SU-DHL-6 (cell line): Measurements from ENCODE around the gene AFAP1L1.

Source experiments
- H2AFZ ChIP-seq: fragments of 200-600 bp; sonication (generic); 2 replicates; pipeline ENCODE4 v1.6.1; 2014; ENCODE audit warnings: low read depth, mild to moderate bottlenecking, moderate library complexity, mixed read lengths, antibody characterized with exemption, low read length; ENCODE audit not compliant: severe bottlenecking
- H3F3A ChIP-seq: fragments of 200-600 bp; shearing (Covaris generic); 2 replicates; pipeline ENCODE4 v1.6.0; 2016; ENCODE audit warnings: antibody characterized with exemption, mild to moderate bottlenecking; ENCODE audit not compliant: insufficient read depth
- H3K27ac ChIP-seq: fragments of 200-600 bp; sonication (generic); 2 replicates; pipeline ENCODE4 v1.5.1; 2016; ENCODE audit warnings: low read depth, mild to moderate bottlenecking, low read length, moderate library complexity, mixed read lengths
- H3K27me3 ChIP-seq: fragments of 200-600 bp; sonication (generic), shearing (Covaris generic); 2 replicates; pipeline ENCODE4 v1.6.0; 2014; ENCODE audit warnings: mild to moderate bottlenecking, low read length
- H3K36me3 ChIP-seq: fragments of 200-600 bp; sonication (generic); 2 replicates; pipeline ENCODE4 v1.6.1; 2014; ENCODE audit warnings: mild to moderate bottlenecking, low read length, mixed read lengths
- H3K4me2 ChIP-seq: fragments of 300-600, 200-600 bp; shearing (Covaris generic), sonication (generic); 2 replicates; pipeline ENCODE4 v1.6.0; 2014; ENCODE audit warnings: low read length, low read depth, mild to moderate bottlenecking; ENCODE audit not compliant: poor library complexity, severe bottlenecking
- H3K4me3 ChIP-seq: fragments of 200-600 bp; sonication (generic); 2 replicates; pipeline ENCODE4 v1.5.1; 2014; ENCODE audit warnings: antibody characterized with exemption, low read length, mild to moderate bottlenecking, mixed read lengths; ENCODE audit not compliant: insufficient read depth, poor library complexity, severe bottlenecking
- H3K79me2 ChIP-seq: fragments of 200-600 bp; sonication (generic); 2 replicates; pipeline ENCODE4 v1.6.1; 2014; ENCODE audit warnings: mild to moderate bottlenecking, low read length, moderate library complexity; ENCODE audit not compliant: insufficient read depth
- H3K9ac ChIP-seq: fragments of 200-600 bp; sonication (generic); 2 replicates; pipeline ENCODE4 v1.7.0; 2014; ENCODE audit warnings: mild to moderate bottlenecking, low read length
- H3K9me2 ChIP-seq: fragments of 200-600 bp; sonication (generic); replicated peaks from 2 replicates; pipeline ENCODE4 v1.6.1; 2014; ENCODE audit warnings: low read length; ENCODE audit not compliant: insufficient read depth
- H3K9me3 ChIP-seq: fragments of 200-600 bp; sonication (generic); 2 replicates; pipeline ENCODE4 v1.6.1; 2014; ENCODE audit warnings: low read length, mixed read lengths; ENCODE audit not compliant: insufficient read depth
- H4K20me1 ChIP-seq: fragments of 200-600 bp; sonication (generic); 2 replicates; pipeline ENCODE4 v1.6.1; 2014; ENCODE audit warnings: low read depth, mild to moderate bottlenecking, antibody characterized with exemption, low read length, moderate library complexity, mixed read lengths
- CTCF ChIP-seq: fragments of 200-600 bp; sonication (generic); IDR thresholded peaks from one replicate; pipeline ENCODE4 v1.5.1; 2017; ENCODE audit warnings: antibody characterized with exemption, mild to moderate bottlenecking, low read length, moderate library complexity; ENCODE audit not compliant: insufficient read depth, poor library complexity, severe bottlenecking
- EZH2phosphoT487 ChIP-seq: fragments of 200-600 bp; sonication (generic), shearing (Covaris generic); conservative IDR thresholded peaks from 2 replicates; pipeline ENCODE4 v1.6.1; 2018; ENCODE audit warnings: mild to moderate bottlenecking, antibody characterized with exemption, low read length, moderate library complexity, mixed read lengths

Gene AFAP1L1

GRCh38 chr5:149273237-149273636 lies 1.6 kb downstream of the AFAP1L1 start:
- H2AFZ ChIP-seq, result no peak overlapping the region
- H3K9me2 ChIP-seq, result no peaks in the 10 kb centered on the region
- H3K4me2 ChIP-seq, result no peak overlapping the region
- TF ChIP-seq EZH2phosphoT487 (no peak), CTCF (no peak)
- H3K79me2 ChIP-seq, result no peaks in the 10 kb centered on the region
- no peaks in the 10 kb centered on the region for H3F3A ChIP-seq
- H3K27ac ChIP-seq, result no peak overlapping the region
- H3K9me3 ChIP-seq, result no peaks in the 10 kb centered on the region; the same call in 1 of the 2 replicates
- no peak overlapping the region for H3K9ac ChIP-seq
- no peaks in the 10 kb centered on the region for H3K36me3 ChIP-seq
- no peak overlapping the region for H3K4me3 ChIP-seq
- no peaks in the 10 kb centered on the region for H3K27me3 ChIP-seq
- H4K20me1 ChIP-seq, result no peaks in the 10 kb centered on the region

- H3K9ac ChIP-seq, result no peak overlapping the region
- H3K4me2 ChIP-seq, result no peak overlapping the region
- H2AFZ ChIP-seq, result no peak overlapping the region
- no peaks in the 10 kb centered on the region for H3K9me3 ChIP-seq
- H3K79me2 ChIP-seq, result no peaks in the 10 kb centered on the region
- H3K27ac ChIP-seq, result no peak overlapping the region
- no peaks in the 10 kb centered on the region for H3F3A ChIP-seq
- TF ChIP-seq CTCF (no peak), EZH2phosphoT487 (no peak)
- no peaks in the 10 kb centered on the region for H4K20me1 ChIP-seq
- H3K9me2 ChIP-seq, result no peaks in the 10 kb centered on the region
- no peaks in the 10 kb centered on the region for H3K27me3 ChIP-seq
- no peaks in the 10 kb centered on the region for H3K36me3 ChIP-seq
- H3K4me3 ChIP-seq, result no peak overlapping the region
Measured at GRCh38 chr5:149273950-149274349, 2.3 kb downstream of the AFAP1L1 start.

- H3K79me2 ChIP-seq, result no peaks in the 10 kb centered on the region
- H3K4me3 ChIP-seq, result no peak overlapping the region
- no peaks in the 10 kb centered on the region for H3K36me3 ChIP-seq
- H3K9ac ChIP-seq, result no peak overlapping the region
- no peaks in the 10 kb centered on the region for H4K20me1 ChIP-seq
- H3F3A ChIP-seq, result no peaks in the 10 kb centered on the region
- H3K9me3 ChIP-seq, result no peaks in the 10 kb centered on the region
- H3K27ac ChIP-seq, result no peak overlapping the region
- no peaks in the 10 kb centered on the region for H3K9me2 ChIP-seq
- TF ChIP-seq EZH2phosphoT487 (no peak), CTCF (no peak)
- H3K27me3 ChIP-seq, result no peaks in the 10 kb centered on the region
- no peak overlapping the region for H3K4me2 ChIP-seq
- H2AFZ ChIP-seq, result no peak overlapping the region
Measured at GRCh38 chr5:149274939-149275338, 3.3 kb downstream of the AFAP1L1 start.
